Measurements from ENCODE around the gene CPEB1.

DNA sequence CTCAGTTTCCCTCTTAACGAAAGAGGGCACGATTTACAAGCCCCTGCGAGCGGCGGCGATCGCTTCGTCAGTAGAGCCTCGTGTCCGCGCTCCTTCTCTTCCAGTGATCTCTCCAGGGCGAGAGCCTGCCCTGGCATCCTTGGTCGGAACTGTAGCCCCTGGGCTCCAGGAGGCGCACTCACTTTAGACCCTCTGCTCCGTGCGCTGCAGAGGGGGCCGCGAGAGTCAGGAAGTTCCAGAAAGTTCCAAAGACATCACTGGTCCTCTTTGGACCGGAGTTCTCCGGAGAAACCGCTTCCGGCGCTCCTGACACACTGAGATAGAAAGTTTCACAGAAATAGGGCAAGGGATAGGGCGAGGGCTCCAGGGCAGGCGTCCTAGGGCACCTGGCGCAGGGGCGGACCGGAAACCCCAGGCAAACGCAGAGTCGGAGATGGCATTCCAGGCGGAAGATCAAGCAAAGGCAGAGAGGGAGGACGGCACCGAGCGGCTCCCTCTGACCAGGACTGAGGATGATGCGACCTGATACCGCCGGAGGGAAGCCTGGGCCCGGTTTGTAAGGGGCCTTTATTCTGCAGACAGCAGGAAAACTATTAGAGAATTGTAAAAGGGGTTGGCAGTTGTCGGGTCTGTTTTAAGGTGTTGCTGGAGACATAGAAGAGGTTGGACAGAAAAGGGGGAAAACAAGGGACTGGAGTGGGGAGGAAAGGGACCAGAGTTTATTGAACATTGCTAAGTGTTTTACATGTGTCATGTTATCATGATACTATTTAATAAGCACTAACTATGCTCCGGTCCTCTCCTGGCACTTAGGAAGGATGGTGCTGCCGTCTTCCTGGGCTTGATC lies 1.3 kb upstream of the CPEB1 start:
- TF ChIP-seq, protein P1, sequence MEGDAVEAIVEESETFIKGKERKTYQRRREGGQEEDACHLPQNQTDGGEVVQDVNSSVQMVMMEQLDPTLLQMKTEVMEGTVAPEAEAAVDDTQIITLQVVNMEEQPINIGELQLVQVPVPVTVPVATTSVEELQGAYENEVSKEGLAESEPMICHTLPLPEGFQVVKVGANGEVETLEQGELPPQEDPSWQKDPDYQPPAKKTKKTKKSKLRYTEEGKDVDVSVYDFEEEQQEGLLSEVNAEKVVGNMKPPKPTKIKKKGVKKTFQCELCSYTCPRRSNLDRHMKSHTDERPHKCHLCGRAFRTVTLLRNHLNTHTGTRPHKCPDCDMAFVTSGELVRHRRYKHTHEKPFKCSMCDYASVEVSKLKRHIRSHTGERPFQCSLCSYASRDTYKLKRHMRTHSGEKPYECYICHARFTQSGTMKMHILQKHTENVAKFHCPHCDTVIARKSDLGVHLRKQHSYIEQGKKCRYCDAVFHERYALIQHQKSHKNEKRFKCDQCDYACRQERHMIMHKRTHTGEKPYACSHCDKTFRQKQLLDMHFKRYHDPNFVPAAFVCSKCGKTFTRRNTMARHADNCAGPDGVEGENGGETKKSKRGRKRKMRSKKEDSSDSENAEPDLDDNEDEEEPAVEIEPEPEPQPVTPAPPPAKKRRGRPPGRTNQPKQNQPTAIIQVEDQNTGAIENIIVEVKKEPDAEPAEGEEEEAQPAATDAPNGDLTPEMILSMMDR (IDR thresholded peaks at IDR 0.05) = no peak
- no peak for TF ChIP-seq POLR2A (IDR thresholded peaks at IDR 0.05)

Measured in thyroid gland (tissue), 4 donors.